B cell (primary cell): ENCODE results near the gene CDC37L1. TPM values are rescaled to one million over a fixed set of nuclear protein-coding genes. Genes with fewer than 3 reads are reported as not detected.

Source experiments
- ATAC-seq: fragments of 200-7000 bp; cut with Tn5 transposase; one replicate; pipeline ENCODE4 v1.10.0; 2021; ENCODE audit warnings: low read depth, mild to moderate bottlenecking, moderate number of reproducible peaks, moderate library complexity
- CTCF ChIA-PET: fragments of 350-600 bp; sonication (Branson Sonifier 250); formaldehyde crosslinking; loops from one replicate; lab custom pipeline; 2021; ENCODE audit warnings: antibody characterized with exemption, inconsistent platforms; lab: Charles Lee
- POLR2A ChIA-PET: fragments of 350-600 bp; sonication (Branson Sonifier 250); formaldehyde crosslinking; loops from one replicate; lab custom pipeline; 2021; ENCODE audit warnings: antibody characterized with exemption; lab: Charles Lee
- DNase-seq: peaks from one replicate; pipeline ENCODE4 v3.0.0; 2013
- H2AFZ ChIP-seq: 2 replicates; pipeline ENCODE4 v1.6.1; 2012; ENCODE audit warnings: mild to moderate bottlenecking, low read depth, low read length; ENCODE audit not compliant: insufficient read depth, poor library complexity, severe bottlenecking
- H3K27ac ChIP-seq, 2 donors: 1 replicate in 1 of 2; 2 replicates in 1 of 2; pipeline ENCODE4 v1.5.1; 2012 to 2013; ENCODE audit warnings: low read length in 2 of 2, mild to moderate bottlenecking in 2 of 2, moderate library complexity in 1 of 2
- H3K27me3 ChIP-seq, 4 experiments: fragments of 200-600 bp in 1 of 4; sonication (generic) in 1 of 4; replicated peaks in 1 of 4; 1 replicate in 2 of 4; 2 replicates in 2 of 4; pipeline versions ENCODE4 v1.6.1 to v1.7.0; 2013 to 2016; ENCODE audit warnings: low read length in 3 of 4, mild to moderate bottlenecking in 2 of 4, mixed read lengths in 1 of 4, moderate library complexity in 1 of 4; ENCODE audit not compliant: insufficient read depth in 4 of 4, control insufficient read depth in 3 of 4; ENCODE audit errors: control extremely low read depth in 1 of 4
- H3K36me3 ChIP-seq, 2 experiments: replicated peaks in 1 of 2; 1 replicate in 1 of 2; 2 replicates in 1 of 2; pipeline versions ENCODE4 v1.6.1 to v1.7.1; 2013; ENCODE audit warnings: low read length in 1 of 2; ENCODE audit not compliant: insufficient read depth in 2 of 2, control insufficient read depth in 1 of 2; ENCODE audit errors: control extremely low read depth in 1 of 2, extremely low read depth in 1 of 2
- H3K4me1 ChIP-seq, 2 donors: fragments of 200-600 bp in 1 of 2; sonication (generic) in 1 of 2; 1 replicate in 1 of 2; 2 replicates in 1 of 2; pipeline versions ENCODE4 v1.5.1 to v1.6.1; 2013 to 2017; ENCODE audit warnings: low read length in 2 of 2; ENCODE audit not compliant: control insufficient read depth in 2 of 2, insufficient read depth in 2 of 2
- H3K4me2 ChIP-seq: replicated peaks from 2 replicates; pipeline ENCODE3; 2012; ENCODE audit warnings: mild to moderate bottlenecking, low read depth, low read length; ENCODE audit not compliant: poor library complexity, severe bottlenecking
- H3K4me3 ChIP-seq, 5 experiments: fragments of 200-600 bp in 1 of 5; sonication (generic) in 1 of 5; 1 replicate in 3 of 5; 2 replicates in 2 of 5; pipeline versions ENCODE4 v1.5.1 to v1.7.0; 2011 to 2016; ENCODE audit warnings: low read length in 4 of 5, mild to moderate bottlenecking in 4 of 5, low read depth in 2 of 5, control low read depth in 1 of 5, moderate library complexity in 1 of 5; ENCODE audit not compliant: insufficient read depth in 1 of 5; ENCODE audit errors: control extremely low read depth in 1 of 5, extremely low read depth in 1 of 5
- H3K79me2 ChIP-seq: fragments of 200-600 bp; sonication (generic); one replicate; pipeline ENCODE4 v1.6.0; 2016; ENCODE audit warnings: low read length; ENCODE audit not compliant: control insufficient read depth, insufficient read depth
- H3K9ac ChIP-seq: fragments of 200-600 bp; sonication (generic); 2 replicates; pipeline ENCODE4 v1.6.1; 2017; ENCODE audit warnings: mild to moderate bottlenecking, low read length, moderate library complexity
- H3K9me3 ChIP-seq, 3 donors: one replicate each; pipeline versions ENCODE4 v1.6.1 to v1.7.1; 2013; ENCODE audit warnings: low read length in 2 of 3; ENCODE audit not compliant: control insufficient read depth in 2 of 3, insufficient read depth in 1 of 3; ENCODE audit errors: control extremely low read depth in 1 of 3
- H4K20me1 ChIP-seq: 2 replicates; pipeline ENCODE4 v1.6.0; 2012; ENCODE audit warnings: mild to moderate bottlenecking, low read length; ENCODE audit not compliant: insufficient read depth, control insufficient read depth, poor library complexity, severe bottlenecking
- H3K27ac Mint-ChIP-seq: one replicate; pipeline ENCODE4 v1.8.0; 2021; ENCODE audit warnings: mixed read lengths
- H3K27me3 Mint-ChIP-seq: one replicate; pipeline ENCODE4 v1.8.0; 2021; ENCODE audit warnings: mixed read lengths
- H3K4me1 Mint-ChIP-seq: one replicate; pipeline ENCODE4 v1.8.0; 2021; ENCODE audit warnings: mixed read lengths
- H3K4me3 Mint-ChIP-seq: one replicate; pipeline ENCODE4 v1.8.0; 2021; ENCODE audit warnings: mixed read lengths
- H3K9me3 Mint-ChIP-seq: one replicate; pipeline ENCODE4 v1.8.0; 2022; ENCODE audit warnings: mixed read lengths; ENCODE audit not compliant: insufficient read depth
- CTCF ChIP-seq: fragments of 200-600 bp; IDR thresholded peaks from one replicate; pipeline ENCODE4 v1.8.0; 2022; ENCODE audit warnings: antibody characterized with exemption, mild to moderate bottlenecking
- EZH2 ChIP-seq: IDR thresholded peaks from 2 replicates; pipeline ENCODE4 v1.6.1; 2012; ENCODE audit warnings: borderline replicate concordance, low read depth, mild to moderate bottlenecking, moderate library complexity, low read length; ENCODE audit not compliant: insufficient read depth, poor library complexity, severe bottlenecking
- WGBS: methylation state at CpG from one replicate; pipeline ENCODE4 v1.1.5; 2013; ENCODE audit warnings: missing lambda C conversion rate; ENCODE audit not compliant: insufficient coverage; 5-methylcytosine and 5-hydroxymethylcytosine counted together
- intact Hi-C: fragments of 100-400 bp; cut with micrococcal nuclease; formaldehyde crosslinking; loops from one replicate; pipeline ENCODE4 v1.10.0; 2022
- polyA plus RNA-seq: library from polyadenylated mRNA; depleted of rRNA; stranded (reverse); fragments of >200 nt; gene quantifications from 2 replicates; pipeline ENCODE4 v1.2.3, GENCODE V29; 2012
- total RNA-seq, 2 donors: library from RNA; stranded (reverse); fragments of 120-200 nt in 1 of 2; gene quantifications; 1 replicate in 1 of 2; 2 replicates in 1 of 2; pipeline versions ENCODE4 v1.2.3 to v1.2.4, GENCODE V29; 2013 to 2022

The CDC37L1 gene
- total and polyA plus RNA-seq, 2 donors (not counting 1 experiment from before 2014, with no cell fraction given), result 3.0 to 16.0 TPM

GRCh38 chr9:4689021-4689420, 9.7 kb downstream of the CDC37L1 start:
- ATAC-seq (no peak), DNase-seq (no peak)
- peaks cover 8% of the 10 kb centered on the region for H4K20me1 ChIP-seq
- no peak overlapping the region for H3K4me3 ChIP-seq
- intact Hi-C loops, result no loop called here
- ChIA-PET POLR2A (interaction anchor here (0.7 kb wide), 1 partner anchor 104 kb away, joined by 3 read pairs; the partner anchor contains the start of gene RCL1), CTCF (no interaction called here)
- H3K79me2 ChIP-seq, result peaks cover 19% of the 10 kb centered on the region
- no peaks in the 10 kb centered on the region for H3K9me3 ChIP-seq
- H3K9ac ChIP-seq, result no peak overlapping the region
- H3K27ac Mint-ChIP-seq, result no peak overlapping the region
- H3K4me1 ChIP-seq, result no peaks in the 10 kb centered on the region
- no peak overlapping the region for H2AFZ ChIP-seq
- H3K27me3 Mint-ChIP-seq, result no peaks in the 10 kb centered on the region
- H3K36me3 ChIP-seq, result peaks cover 6 to 39% of the 10 kb centered on the region in 2 experiments
- H3K4me2 ChIP-seq, result no peak overlapping the region
- H3K4me1 Mint-ChIP-seq, result peaks cover 15% of the 10 kb centered on the region
- no peaks in the 10 kb centered on the region for H3K9me3 Mint-ChIP-seq
- no peak overlapping the region for H3K4me3 Mint-ChIP-seq
- no peaks in the 10 kb centered on the region for H3K27me3 ChIP-seq
- no peak for TF ChIP-seq CTCF
- TF ChIP-seq EZH2, result no peak
- H3K27ac ChIP-seq, result no peak overlapping the region
- WGBS, result 89% methylated on average over 1 of the region's 2 CpGs

- Mint-ChIP-seq H3K27me3 (no peaks in the 10 kb centered on the region), H3K27ac (no peak overlapping the region), H3K4me1 (peaks cover 15% of the 10 kb centered on the region), H3K4me3 (no peak overlapping the region), H3K9me3 (no peaks in the 10 kb centered on the region)
- Histone ChIP-seq H4K20me1 (peaks cover 8% of the 10 kb centered on the region), H3K27me3 (no peaks in the 10 kb centered on the region), H3K79me2 (peaks cover 22% of the 10 kb centered on the region), H3K4me1 (no peaks in the 10 kb centered on the region), H3K9me3 (no peaks in the 10 kb centered on the region), H3K27ac (no peak overlapping the region), H3K9ac (no peak overlapping the region), H3K4me2 (no peak overlapping the region), H3K36me3 (peaks cover 6 to 39% of the 10 kb centered on the region in 2 experiments), H3K4me3 (no peak overlapping the region), H2AFZ (no peak overlapping the region)
- no peak for ATAC-seq
- DNase-seq, result no peak
- intact Hi-C loops, result no loop called here
- POLR2A ChIA-PET, result no interaction called here
- WGBS, result no CpG with 5 or more reads among the region's 1 CpG
- TF ChIP-seq EZH2 (no peak), CTCF (no peak)
- CTCF ChIA-PET, result interaction anchor here (0.6 kb wide), 1 partner anchor 1300 kb away, joined by 6 read pairs; no protein-coding TSS in a partner anchor
Observed at GRCh38 chr9:4689687-4690104, 10.3 kb downstream of the CDC37L1 start.
